Prostate gland (tissue), 2 donors: ENCODE data around the gene SLC43A3.

Experiments used
- CTCF ChIP-seq, 4 experiments: fragments of 200-600 bp in 2 of 4; fragments of 450-650 bp in 2 of 4; sonication (generic) in 2 of 4; IDR thresholded peaks; 1 replicate in 3 of 4; 2 replicates in 1 of 4; pipeline ENCODE4 v1.5.1; 2016 to 2019; ENCODE audit warnings: antibody characterized with exemption in 4 of 4, mild to moderate bottlenecking in 2 of 4, moderate library complexity in 2 of 4
- POLR2A ChIP-seq: fragments of 450-650 bp; IDR thresholded peaks from one replicate; pipeline ENCODE4 v1.6.1; 2016; ENCODE audit warnings: antibody characterized with exemption, mild to moderate bottlenecking

- TF ChIP-seq CTCF (IDR thresholded peaks at IDR 0.05) (no peak), POLR2A (no peak)
These were observed 35.7 kb upstream of the SLC43A3 start for GRCh38 chr11:57462597-57462996.
